Testis (tissue), 2 donors: ENCODE measurements around the gene TMEM39B.

Experiments used
- CTCF ChIP-seq, 3 experiments: fragments of 450-650 bp in 2 of 3; fragments of 200-600 bp in 1 of 3; sonication (generic) in 1 of 3; IDR thresholded peaks; one replicate each; pipeline ENCODE4 v1.5.1; 2016 to 2019; ENCODE audit warnings: antibody characterized with exemption in 3 of 3, mild to moderate bottlenecking in 2 of 3, moderate library complexity in 1 of 3
- POLR2A ChIP-seq: fragments of 450-650 bp; IDR thresholded peaks from one replicate; pipeline ENCODE4 v1.6.1; 2017; ENCODE audit warnings: antibody characterized with exemption, mild to moderate bottlenecking, moderate library complexity

DNA sequence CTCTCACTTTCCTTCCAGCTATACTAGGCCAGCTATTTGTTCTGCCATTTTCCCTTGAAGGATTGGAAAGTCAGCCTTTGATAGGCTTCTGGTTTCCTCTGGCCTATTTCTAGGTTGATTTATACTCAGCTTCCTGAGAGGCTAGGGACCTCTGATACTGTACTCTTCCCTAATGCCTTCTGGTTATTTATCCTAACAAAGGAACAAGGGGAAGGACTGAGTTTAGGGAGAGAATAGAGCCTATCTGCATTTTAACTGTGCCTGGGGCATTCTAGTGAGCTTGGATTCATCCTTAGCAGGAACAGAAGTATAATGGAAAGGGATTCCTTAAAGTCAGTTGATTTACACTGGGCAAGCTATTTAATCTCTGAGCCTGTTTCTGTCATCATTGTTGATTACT, 11.8 kb upstream of the TMEM39B start:
- no peak for TF ChIP-seq POLR2A
- TF ChIP-seq CTCF (IDR thresholded peaks at IDR 0.05), result no peak
